OCI-LY1 (cell line): ENCODE measurements around the gene PTPRD.

ENCODE experiments used
- EZH2 ChIP-seq: fragments of 200-600 bp; sonication (generic), shearing (Covaris generic); IDR thresholded peaks from 2 replicates; pipeline ENCODE4 v1.8.0; 2017; ENCODE audit warnings: borderline replicate concordance, mixed run types, mild to moderate bottlenecking, antibody characterized with exemption, low read length, moderate library complexity, mixed read lengths
- TF ChIP-seq, protein P1 (sequence below): fragments of 200-600 bp; sonication (generic), shearing (Covaris generic); IDR thresholded peaks from 2 replicates; pipeline ENCODE4 v1.5.1; 2017; ENCODE audit warnings: mild to moderate bottlenecking, antibody characterized with exemption, low read length, moderate library complexity, mixed read lengths

DNA sequence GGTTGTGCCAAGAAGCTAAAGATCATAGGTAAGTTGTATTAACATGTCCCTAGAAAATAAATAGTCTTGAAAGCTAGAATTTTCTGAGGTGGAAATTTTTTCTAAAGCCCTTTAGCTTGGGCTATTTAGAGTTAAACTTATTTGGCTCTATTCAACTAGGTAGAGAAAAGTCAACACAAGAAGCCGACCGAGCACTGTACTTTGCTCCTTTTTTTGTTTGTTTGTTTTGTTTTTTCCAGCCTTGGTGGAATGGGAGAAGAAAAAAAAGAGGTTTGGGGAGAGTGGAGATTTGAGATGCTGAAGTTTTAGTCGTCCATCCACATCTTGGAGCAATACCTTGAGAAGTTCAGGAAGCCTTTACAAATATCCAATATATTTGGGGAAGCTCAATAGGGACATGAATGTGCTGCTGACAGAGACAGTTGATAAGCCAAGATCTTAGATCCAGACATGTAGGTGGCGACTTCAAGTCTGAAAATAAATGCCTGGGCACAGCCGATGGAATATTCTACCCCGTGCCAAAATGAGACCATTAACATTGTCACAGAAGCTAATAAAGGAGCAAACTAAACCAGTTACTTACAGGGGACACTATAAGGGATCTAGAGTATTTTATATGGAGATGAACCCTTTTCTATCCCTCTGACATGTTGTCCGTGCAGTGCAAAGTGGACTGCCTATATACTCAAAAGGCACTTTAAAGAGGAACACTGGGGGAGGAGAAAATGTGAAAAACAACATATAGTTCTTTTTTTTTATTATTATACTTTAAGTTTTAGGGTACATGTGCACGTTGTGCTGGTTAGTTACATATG, 466.1 kb downstream of the PTPRD start:
- TF ChIP-seq, protein P1, sequence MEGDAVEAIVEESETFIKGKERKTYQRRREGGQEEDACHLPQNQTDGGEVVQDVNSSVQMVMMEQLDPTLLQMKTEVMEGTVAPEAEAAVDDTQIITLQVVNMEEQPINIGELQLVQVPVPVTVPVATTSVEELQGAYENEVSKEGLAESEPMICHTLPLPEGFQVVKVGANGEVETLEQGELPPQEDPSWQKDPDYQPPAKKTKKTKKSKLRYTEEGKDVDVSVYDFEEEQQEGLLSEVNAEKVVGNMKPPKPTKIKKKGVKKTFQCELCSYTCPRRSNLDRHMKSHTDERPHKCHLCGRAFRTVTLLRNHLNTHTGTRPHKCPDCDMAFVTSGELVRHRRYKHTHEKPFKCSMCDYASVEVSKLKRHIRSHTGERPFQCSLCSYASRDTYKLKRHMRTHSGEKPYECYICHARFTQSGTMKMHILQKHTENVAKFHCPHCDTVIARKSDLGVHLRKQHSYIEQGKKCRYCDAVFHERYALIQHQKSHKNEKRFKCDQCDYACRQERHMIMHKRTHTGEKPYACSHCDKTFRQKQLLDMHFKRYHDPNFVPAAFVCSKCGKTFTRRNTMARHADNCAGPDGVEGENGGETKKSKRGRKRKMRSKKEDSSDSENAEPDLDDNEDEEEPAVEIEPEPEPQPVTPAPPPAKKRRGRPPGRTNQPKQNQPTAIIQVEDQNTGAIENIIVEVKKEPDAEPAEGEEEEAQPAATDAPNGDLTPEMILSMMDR = no peak
- TF ChIP-seq EZH2 = no peak
